GM12878 (cell line): ENCODE measurements around the gene YIF1B. TPM values are rescaled to one million over a fixed set of nuclear protein-coding genes. Genes with fewer than 3 reads are reported as not detected.

Source experiments
- ATAC-seq: fragments of 200-7000 bp; cut with Tn5 transposase; 3 replicates; pipeline ENCODE4 v1.9.1; 2020; ENCODE audit warnings: mild to moderate bottlenecking, moderate library complexity
- BruUV-seq: library from RNA; stranded (reverse); fragments of 400-500 nt; replicated peaks from 2 replicates; lab custom pipeline; 2021; lab: Mats Ljungman, UMichigan
- CTCF ChIA-PET: fragments of 300-600 bp; sonication (Branson Sonifier 250); formaldehyde crosslinking; extraction: SDS; loops from one replicate; lab custom pipeline; 2021; ENCODE audit warnings: inconsistent platforms; lab: Yijun Ruan, JAX
- POLR2A ChIA-PET: fragments of 350-600 bp; formaldehyde crosslinking; extraction: SDS; loops from one replicate; lab custom pipeline; 2021; ENCODE audit warnings: inconsistent platforms; lab: Charles Lee
- RAD21 ChIA-PET: fragments of 300-600 bp; sonication (Branson Sonifier 250); formaldehyde crosslinking; loops from one replicate; lab custom pipeline; 2023; ENCODE audit warnings: antibody characterized with exemption; ENCODE audit not compliant: unreplicated experiment; lab: Charles Lee
- SMC1A ChIA-PET: fragments of 300-600 bp; sonication (Branson Sonifier 250); formaldehyde crosslinking; loops from one replicate; lab custom pipeline; 2023; ENCODE audit not compliant: unreplicated experiment, uncharacterized antibody; lab: Charles Lee
- DNase-seq: peaks from one replicate; pipeline ENCODE4 v3.0.0-alpha.2; 2011; ENCODE audit warnings: low read depth, low spot score
- FAIRE-seq: peaks from 3 replicates; lab custom pipeline; 2011; peaks lifted over from hg19 to GRCh38; lab: Jason Lieb, UNC
- H2AFZ ChIP-seq: 2 replicates; pipeline ENCODE4 v1.6.0; 2011; ENCODE audit warnings: low read depth, low read length, control low read depth; ENCODE audit not compliant: control insufficient read depth
- H3K27ac ChIP-seq: 2 replicates; pipeline ENCODE4 v1.5.1; 2011; ENCODE audit warnings: control low read depth; ENCODE audit not compliant: control insufficient read depth, insufficient read depth
- H3K27me3 ChIP-seq, 2 experiments: replicated peaks in 1 of 2; 2 replicates each; pipeline versions ENCODE4 v1.6.0 to v1.6.1; 2011; ENCODE audit warnings: low read length in 1 of 2; ENCODE audit not compliant: control insufficient read depth in 2 of 2, insufficient read depth in 2 of 2
- H3K36me3 ChIP-seq, 2 experiments: 2 replicates each; pipeline ENCODE4 v1.5.1; 2011; ENCODE audit warnings: low read length in 1 of 2; ENCODE audit not compliant: control insufficient read depth in 2 of 2, insufficient read depth in 2 of 2
- H3K4me1 ChIP-seq: 2 replicates; pipeline ENCODE4 v1.6.1; 2011; ENCODE audit warnings: mild to moderate bottlenecking, low read length, moderate library complexity, mixed read lengths; ENCODE audit not compliant: control insufficient read depth, insufficient read depth
- H3K4me2 ChIP-seq: 2 replicates; pipeline ENCODE4 v1.6.0; 2011; ENCODE audit warnings: control low read depth; ENCODE audit not compliant: control insufficient read depth, insufficient read depth
- H3K4me3 ChIP-seq: fragments of 200-600 bp; sonication (generic); 2 replicates; pipeline ENCODE4 v1.5.1; 2016
- H3K79me2 ChIP-seq: 2 replicates; pipeline ENCODE4 v1.6.0; 2011; ENCODE audit warnings: low read length; ENCODE audit not compliant: control insufficient read depth, insufficient read depth
- H3K9ac ChIP-seq: 2 replicates; pipeline ENCODE4 v1.8.0; 2011; ENCODE audit warnings: low read length, control low read depth, mixed read lengths; ENCODE audit not compliant: control insufficient read depth, insufficient read depth
- H3K9me3 ChIP-seq: replicated peaks from 3 replicates; pipeline ENCODE4 v1.5.1; 2011; ENCODE audit warnings: mild to moderate bottlenecking, low read length; ENCODE audit not compliant: control insufficient read depth, insufficient read depth
- H4K20me1 ChIP-seq: 2 replicates; pipeline ENCODE4 v1.6.0; 2011; ENCODE audit not compliant: control insufficient read depth, insufficient read depth
- BCL11A ChIP-seq: IDR thresholded peaks from 2 replicates; pipeline ENCODE4 v1.6.1; 2011; ENCODE audit warnings: low read depth, low read length
- BCLAF1 ChIP-seq: fragments of 450-650 bp; IDR thresholded peaks from 2 replicates; pipeline ENCODE4 v1.6.1; 2017; ENCODE audit warnings: antibody characterized with exemption, mild to moderate bottlenecking, moderate library complexity
- CEBPZ ChIP-seq: fragments of 150-350 bp; IDR thresholded peaks from 2 replicates; pipeline ENCODE4 v1.6.1; 2016; ENCODE audit warnings: low read depth, low read length
- E2F4 ChIP-seq: IDR thresholded peaks from 2 replicates; pipeline ENCODE4 v1.6.1; 2012; ENCODE audit warnings: low read depth, low read length, improper control_type of control experiment
- HCFC1 ChIP-seq: fragments of 150-350 bp; IDR thresholded peaks from 2 replicates; pipeline ENCODE4 v1.6.1; 2014; ENCODE audit warnings: low read length
- KLF5 ChIP-seq: fragments of 450-650 bp; IDR thresholded peaks from 2 replicates; pipeline ENCODE4 v1.6.1; 2014; ENCODE audit warnings: mild to moderate bottlenecking; ENCODE audit not compliant: partially characterized antibody
- NR2C1 ChIP-seq: fragments of 450-650 bp; IDR thresholded peaks from 2 replicates; pipeline ENCODE4 v1.6.1; 2017; ENCODE audit warnings: antibody characterized with exemption, mild to moderate bottlenecking, moderate library complexity
- POLR2A ChIP-seq: IDR thresholded peaks from 2 replicates; pipeline ENCODE4 v1.6.1; 2011; ENCODE audit warnings: low read depth, mild to moderate bottlenecking, low read length
- SMAD1 ChIP-seq: fragments of 450-650 bp; IDR thresholded peaks from 2 replicates; pipeline ENCODE4 v1.6.1; 2018; ENCODE audit warnings: mild to moderate bottlenecking, low read depth; ENCODE audit not compliant: partially characterized antibody
- SPI1 ChIP-seq: IDR thresholded peaks from 2 replicates; pipeline ENCODE4 v1.6.1; 2011; ENCODE audit warnings: low read depth, mild to moderate bottlenecking, low read length, moderate library complexity, borderline replicate concordance; ENCODE audit not compliant: insufficient read depth
- SUZ12 ChIP-seq: fragments of 200-600 bp; sonication (generic); IDR thresholded peaks from one replicate; pipeline ENCODE4 v1.6.1; 2018; ENCODE audit warnings: antibody characterized with exemption, mild to moderate bottlenecking; ENCODE audit not compliant: unreplicated experiment
- ZBED1 ChIP-seq: IDR thresholded peaks from 2 replicates; pipeline ENCODE4 v1.6.1; 2016; ENCODE audit warnings: borderline replicate concordance
- ZNF274 ChIP-seq: IDR thresholded peaks from one replicate; pipeline ENCODE4 v1.8.0; 2011; ENCODE audit not compliant: insufficient read length, insufficient read depth
- WGBS: methylation state at CpG from one replicate; pipeline ENCODE4 v1.1.6; 2016; ENCODE audit warnings: low lambda C conversion rate; ENCODE audit not compliant: insufficient replicate concordance, insufficient coverage; ENCODE audit errors: missing lambda C conversion rate; 5-methylcytosine and 5-hydroxymethylcytosine counted together
- in situ Hi-C: fragments of 300-500 bp; cut with MboI; formaldehyde crosslinking; loops from 9 replicates; pipeline ENCODE4 v1.14.3; 2018; ENCODE audit warnings: mixed read lengths
- intact Hi-C: fragments of 100-400 bp; cut with micrococcal nuclease; formaldehyde crosslinking; loops from one replicate; pipeline ENCODE4 v1.14.2; 2022; ENCODE audit not compliant: unreplicated experiment
- polyA plus RNA-seq, 11 experiments: library from polyadenylated mRNA; depleted of rRNA in 4 of 11; unstranded in 6 of 11; stranded (reverse) in 5 of 11; fragments of >200 nt; fragmentation: Nextera tagmentation in 4 of 11; fragmentation: Illumina TruSeq in 1 of 11; extraction: Ambion mirVana in 4 of 11; extraction: Trizol in 1 of 11; gene quantifications; 1 replicate in 1 of 11; 2 replicates in 10 of 11; pipeline versions ENCODE4 v1.2.1 to v1.2.3, GENCODE V29; 2011 to 2016; ENCODE audit warnings: inconsistent platforms in 2 of 11, missing spikeins in 2 of 11, low read depth in 1 of 11
- total RNA-seq, 4 experiments: library from RNA; depleted of rRNA in 3 of 4; stranded (reverse); fragments of >200 nt in 3 of 4; fragmentation: Illumina TruSeq in 1 of 4; extraction: Trizol in 1 of 4; gene quantifications; 2 replicates each; pipeline versions ENCODE4 v1.2.1 to v1.2.3, GENCODE V29; 2013 to 2021

Gene YIF1B
- total and polyA plus RNA-seq, 10 of the 15 experiments (the other 5 are each of a cell fraction or from before 2014, with no cell fraction given), result 1.3 to 106 (median 53.5) TPM

DNA sequence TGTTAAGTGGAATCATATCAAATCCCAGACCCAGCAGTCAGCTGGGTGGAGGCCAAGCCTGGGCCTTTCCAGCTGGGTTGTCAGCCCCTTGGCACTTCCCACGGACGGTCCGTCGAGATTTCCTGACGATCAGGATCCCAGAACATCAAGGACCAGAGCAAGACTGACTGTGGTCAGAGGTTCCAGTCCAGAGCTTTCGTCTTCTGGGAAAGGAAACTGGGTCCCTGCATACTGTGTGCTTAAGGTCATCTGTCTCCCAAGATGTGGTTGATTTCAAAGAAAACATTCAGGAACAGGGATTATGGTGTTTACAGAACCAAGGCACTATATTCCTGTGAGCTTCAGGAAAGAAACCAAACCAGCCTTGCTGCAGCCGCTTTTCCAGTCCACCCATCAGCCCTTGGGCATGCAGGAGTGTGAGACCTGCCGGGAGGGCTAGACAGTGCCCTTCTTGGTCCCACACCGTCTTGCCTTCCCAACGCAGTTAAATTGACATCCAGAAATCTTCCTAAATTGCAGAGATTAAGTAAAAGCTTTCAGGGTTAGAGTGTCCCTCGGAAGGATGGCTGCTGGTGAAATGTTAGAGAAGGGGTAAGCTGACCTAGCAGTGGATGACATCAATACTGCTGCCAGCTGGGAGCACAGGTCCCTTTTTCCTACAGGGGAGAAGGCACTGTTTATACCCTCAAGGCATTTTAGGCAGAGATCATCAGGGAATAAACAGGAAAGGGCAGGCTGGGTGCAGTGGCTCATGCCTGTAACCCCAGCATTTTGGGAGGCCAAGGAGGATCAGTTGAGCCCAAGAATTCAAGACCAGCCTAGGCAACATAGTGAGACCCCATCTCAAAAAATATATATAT is 16.7 kb downstream of the YIF1B start:
- POLR2A ChIA-PET, result no interaction called here

More for the DNA sequence above, 16.7 kb downstream of the YIF1B start:
- no peak overlapping the region for H3K27ac ChIP-seq
- no peaks in the 10 kb centered on the region for H3K4me1 ChIP-seq
- ChIA-PET CTCF (no interaction called here), RAD21 (interaction anchor here (1.5 kb wide), 1 partner anchor 15 kb away, joined by 3 read pairs; no protein-coding TSS in a partner anchor), SMC1A (no interaction called here)
- no peaks in the 10 kb centered on the region; a peak in 1 of 4 replicates for H3K36me3 ChIP-seq
- BruUV-seq, result no TSS peak
- H3K27me3 ChIP-seq, result no peaks in the 10 kb centered on the region
- no peak overlapping the region for H3K4me3 ChIP-seq
- H3K4me2 ChIP-seq, result no peak overlapping the region
- in situ Hi-C loops (no loop called here), intact Hi-C loops (no loop called here)
- WGBS, result 39% methylated on average over 11 of the region's 11 CpGs
- no peak for FAIRE-seq
- H4K20me1 ChIP-seq, result no peaks in the 10 kb centered on the region
- no peak for DNase-seq
- no peak overlapping the region for H2AFZ ChIP-seq
- no peaks in the 10 kb centered on the region for H3K79me2 ChIP-seq
- H3K9ac ChIP-seq, result no peak overlapping the region
- H3K9me3 ChIP-seq, result no peaks in the 10 kb centered on the region
- TF ChIP-seq E2F4 (no peak), KLF5 (no peak), POLR2A (no peak), ZNF274 (no peak), SMAD1 (no peak), SPI1 (no peak), BCL11A (no peak), NR2C1 (no peak), CEBPZ (no peak), SUZ12 (no peak), HCFC1 (no peak), BCLAF1 (no peak), ZBED1 (no peak)
- TF ChIP-seq, all 136 proteins: peak for 0
- ATAC-seq, result no peak
